ENCODE results near the gene HMGCL.
"Not testable (repeated sequence)": the region's sequence is repeated elsewhere in the genome, so short reads cannot be mapped to it uniquely, and the experiment has no call there.

The HMGCL gene

DNA sequence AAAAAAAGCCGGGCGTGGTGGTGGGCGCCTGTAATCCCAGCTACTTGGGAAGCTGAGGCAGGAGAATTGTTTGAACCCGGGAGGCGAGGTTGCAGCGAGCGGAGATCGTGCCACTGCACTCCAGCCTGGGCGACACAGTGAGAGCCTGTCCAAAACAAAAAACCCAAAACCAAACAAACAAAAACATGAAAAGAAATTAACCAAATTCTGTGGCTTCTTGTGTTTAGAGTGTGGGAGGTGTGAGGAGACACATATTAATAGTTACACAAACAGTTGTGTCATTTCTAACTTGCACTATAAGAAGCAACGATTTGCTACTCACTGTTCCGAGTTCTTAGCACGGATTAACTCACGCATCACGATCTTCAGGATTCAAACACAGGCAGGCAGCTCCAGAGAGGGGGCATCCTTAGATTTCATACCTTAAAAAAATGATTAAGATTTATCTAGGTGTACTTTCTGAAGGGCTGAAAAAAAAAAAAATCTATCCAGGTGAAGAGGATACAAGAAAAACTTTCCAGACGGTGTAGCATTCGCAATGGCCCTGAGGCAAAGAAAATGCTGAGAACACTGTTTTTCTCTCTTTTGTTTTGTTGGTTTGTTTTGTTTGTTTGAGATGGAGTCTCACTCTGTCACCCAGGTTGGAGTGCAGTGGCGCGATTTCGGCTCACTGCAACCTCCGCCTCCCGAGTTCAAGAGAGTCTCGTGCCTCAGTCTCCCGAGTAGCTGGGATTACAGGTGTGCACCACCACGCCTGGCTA lies 713 bp upstream of the HMGCL start:
- peak; percentile 28 for DNase-seq

DNA sequence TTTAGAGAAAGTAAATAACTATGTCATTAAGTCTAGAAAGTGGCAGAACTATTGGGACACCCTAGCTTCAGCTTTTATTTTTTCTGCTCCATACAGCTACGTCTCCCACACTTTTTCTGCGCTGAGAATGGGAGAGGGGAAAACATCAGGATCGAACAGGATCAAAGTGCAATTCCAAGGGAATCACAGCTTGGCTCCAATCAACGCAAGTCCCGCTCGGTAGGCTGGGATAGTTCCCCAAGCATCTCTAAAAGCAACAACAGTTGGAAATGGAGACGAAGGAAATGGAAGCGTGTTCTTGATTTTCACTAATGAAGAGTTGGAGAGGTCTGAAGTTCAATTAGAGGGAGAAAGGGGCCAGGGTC lies 536 bp downstream of the HMGCL start:
- no peak for DNase-seq

DNA sequence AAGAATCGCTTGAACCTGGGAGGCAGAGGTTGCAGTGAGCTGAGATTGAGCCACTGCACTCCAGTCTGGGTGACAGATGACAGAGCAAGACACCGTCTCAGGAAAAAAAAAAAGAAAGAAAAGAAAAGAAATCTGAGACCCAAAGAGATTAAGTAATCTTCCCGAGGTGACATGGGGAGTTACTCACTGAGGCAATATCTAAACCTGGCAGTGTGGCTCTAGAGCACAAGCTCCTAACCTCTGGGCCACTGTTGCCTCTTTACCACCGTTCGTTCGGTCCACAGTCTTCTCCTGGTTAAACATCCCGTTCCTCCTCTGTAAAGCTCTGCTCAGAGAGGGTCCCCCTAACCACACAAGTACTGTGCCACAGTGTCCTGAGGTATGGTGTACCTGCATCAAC lies 1.5 kb downstream of the HMGCL start:
- DNase-seq: no peak

DNA sequence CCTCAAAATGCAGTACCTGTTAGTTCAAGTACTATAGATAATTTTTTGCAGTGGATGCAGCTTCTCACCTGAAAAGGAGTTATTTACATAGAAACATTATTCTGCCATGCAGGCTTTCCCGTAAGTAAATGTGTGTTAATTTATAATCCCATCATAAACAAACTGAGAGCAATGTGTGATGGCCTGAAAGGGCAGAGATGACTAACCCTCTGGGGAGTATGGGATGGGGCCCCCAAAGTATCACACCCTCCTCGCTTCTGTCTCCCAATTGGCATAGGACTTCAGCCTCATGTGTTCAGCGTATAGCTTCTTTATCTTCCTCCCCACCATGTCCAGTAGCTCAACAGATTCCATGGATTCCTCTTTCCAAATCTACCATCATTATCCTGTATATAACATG lies 7.6 kb downstream of the HMGCL start:
- no peak for DNase-seq

DNA sequence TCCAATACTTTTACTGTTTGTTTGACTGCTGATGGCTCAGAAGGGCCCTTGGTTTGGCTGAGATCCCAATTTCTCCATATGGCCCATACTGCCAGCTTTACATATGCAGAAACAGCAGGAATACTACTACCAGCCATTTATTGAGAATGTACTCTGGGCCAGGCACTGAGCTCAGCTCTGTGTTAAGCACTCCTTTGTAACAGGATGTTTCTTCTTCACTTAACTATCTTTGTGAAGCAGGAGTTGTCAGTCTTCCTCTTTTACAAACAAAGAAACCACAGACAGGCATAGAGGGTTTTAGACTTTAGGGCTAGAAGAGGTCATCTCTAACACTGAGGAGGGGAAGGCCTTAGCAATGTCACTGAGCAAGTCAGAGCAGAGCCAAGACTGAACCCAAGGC lies 8.3 kb downstream of the HMGCL start:
- DNase-seq: no peak

DNA sequence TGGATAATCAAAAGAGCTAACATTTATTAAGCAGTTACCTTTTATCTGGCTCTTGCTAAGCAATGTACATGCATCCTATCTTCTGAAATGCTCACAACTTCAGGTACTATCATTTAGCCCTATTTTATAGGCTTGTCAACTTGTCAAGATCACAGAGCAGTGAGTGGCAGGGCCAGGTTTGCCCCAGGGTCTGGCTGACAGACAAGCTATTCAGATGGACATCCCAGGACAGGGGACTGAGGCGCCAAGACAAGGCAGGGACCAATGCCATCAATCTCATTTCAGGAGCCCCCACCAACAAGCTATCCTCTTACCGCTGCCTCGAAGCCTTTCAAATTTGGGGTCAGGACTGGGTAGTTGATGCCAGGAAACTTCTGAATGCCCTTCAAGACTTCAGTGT lies 8.9 kb downstream of the HMGCL start:
- no peak for DNase-seq

DNA sequence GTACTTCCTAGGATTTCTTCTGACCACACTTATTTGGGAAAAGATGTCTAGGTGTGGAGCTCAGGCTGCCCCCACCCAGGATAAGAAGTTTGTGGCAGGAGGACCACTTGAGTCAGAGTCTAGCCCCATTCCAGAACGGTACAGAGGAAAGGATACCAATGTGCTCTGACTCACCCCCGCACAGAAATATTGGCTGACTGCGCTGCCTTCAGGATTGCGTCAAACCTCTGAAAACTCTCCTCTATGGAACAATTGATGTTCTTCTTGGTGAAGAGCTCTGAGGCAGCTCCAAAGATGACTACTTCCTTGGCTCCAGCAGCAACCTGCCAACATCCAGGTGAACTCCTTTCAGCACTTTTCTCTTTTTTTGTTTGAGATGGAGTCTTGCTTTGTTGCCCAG lies 11.2 kb downstream of the HMGCL start:
- DNase-seq: no peak

DNA sequence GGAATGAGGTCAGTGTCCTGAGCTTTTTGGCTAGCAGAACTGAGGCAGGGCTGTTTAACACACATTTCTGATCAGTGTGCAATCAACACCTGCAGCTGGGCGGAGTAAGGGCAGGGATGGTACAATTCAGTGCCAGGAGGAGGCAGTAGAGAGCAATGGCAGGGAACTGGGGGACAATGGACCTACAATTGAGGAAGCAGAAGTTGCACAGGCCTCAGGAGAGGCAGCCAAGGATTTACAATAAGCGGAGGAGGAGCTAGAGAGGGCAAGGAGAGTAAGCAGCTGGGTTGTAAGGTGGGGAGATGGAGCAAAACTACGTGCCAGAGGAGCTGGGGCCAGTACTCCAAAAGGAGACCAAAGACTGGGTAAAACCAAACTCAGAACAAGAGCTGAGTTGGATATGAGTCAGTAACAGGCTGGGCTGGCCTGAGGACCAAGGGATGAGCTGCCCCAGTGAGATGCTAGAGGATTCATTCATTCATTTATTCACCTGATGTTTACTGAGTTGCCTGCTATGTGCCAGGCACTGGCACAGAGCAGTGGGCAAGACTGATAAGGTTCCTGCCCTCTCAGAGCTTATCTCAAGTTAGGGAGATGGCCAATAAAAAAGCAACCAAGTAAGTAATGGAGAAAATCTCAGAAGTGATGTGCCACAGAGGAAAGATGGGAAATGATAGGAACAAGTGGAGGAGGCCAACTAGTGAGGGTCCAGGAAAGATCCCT lies 14.2 kb downstream of the HMGCL start:
- peak; percentile 70 for DNase-seq

DNA sequence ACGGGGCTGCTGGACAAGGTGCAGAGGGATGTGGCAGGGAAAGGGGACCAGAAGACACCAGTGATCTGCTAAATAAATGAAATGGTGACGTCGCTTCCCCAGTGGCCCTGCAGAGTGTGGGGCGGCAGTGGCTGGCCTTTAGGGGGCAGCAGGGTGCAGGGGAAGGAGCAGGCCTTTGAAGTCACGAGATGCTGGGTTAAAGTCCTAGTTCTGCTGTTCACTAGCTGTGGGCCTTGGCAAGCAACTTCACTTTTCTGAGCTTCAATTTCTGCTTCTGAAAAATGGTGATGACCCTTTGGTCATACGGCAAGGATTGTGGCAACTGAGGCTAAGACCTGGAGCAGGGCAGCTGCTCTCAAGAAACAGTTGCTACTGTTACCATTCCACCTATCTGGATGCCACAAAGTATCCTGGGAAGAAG lies 15.5 kb downstream of the HMGCL start:
- peak; percentile 88 for DNase-seq

DNA sequence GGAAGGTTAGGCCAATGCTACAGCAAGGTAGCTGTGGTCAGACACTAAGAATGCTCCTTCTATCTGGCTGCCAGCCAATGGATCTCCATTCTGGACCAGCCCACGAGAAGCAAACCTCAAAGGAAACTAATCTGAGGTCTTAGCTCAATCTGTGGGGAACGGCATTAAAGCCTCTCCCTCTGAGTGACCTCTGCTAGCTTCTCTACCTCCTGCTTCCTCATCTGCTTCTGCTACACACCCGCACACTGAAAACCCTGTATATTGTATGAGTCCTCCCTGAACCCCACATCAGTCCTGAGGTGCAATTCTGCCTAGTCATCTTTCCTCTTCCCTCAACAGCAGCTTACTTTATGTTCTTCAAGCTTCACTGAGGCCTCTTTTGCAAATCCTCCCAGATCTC lies 17.8 kb downstream of the HMGCL start:
- no peak for DNase-seq

DNA sequence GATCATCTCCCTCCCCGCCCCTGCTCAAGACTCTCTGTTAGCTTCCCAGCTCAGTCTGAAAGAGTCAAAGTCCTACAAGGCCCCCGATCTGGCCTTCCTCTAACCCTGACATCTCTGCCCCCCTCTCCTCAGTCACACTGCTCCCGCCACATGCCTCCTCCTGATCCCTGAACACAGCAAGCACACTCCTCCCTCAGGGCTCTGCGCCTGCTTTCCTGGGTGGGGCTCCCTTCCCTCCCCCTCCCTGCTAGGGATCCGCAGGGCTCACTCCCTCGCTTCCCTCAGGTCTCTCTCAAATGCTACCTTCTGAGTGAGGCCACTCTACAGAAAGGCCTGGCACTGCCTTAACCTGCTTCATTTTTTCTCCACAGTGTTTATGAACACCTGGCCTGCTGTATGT lies 18.9 kb downstream of the HMGCL start:
- DNase-seq: no peak

DNA sequence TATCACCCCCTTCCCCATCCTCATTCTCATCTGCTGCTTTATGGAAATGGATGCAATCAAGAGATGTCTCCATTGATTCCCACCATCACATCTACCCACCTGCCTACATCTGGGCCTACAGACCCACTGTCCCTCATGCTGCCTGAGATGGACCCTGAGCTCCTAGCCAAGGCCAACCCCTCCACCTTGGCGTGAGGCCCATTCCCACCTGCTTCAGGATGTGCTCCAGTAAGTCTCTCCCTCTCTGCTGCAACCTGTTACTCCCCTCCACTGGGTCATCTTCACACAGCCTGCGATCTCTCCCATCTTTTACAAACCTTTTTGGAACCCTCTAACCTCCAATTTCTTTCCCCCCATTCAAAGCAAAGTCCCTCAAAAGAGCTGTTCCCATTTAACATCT lies 20.2 kb downstream of the HMGCL start:
- no peak for DNase-seq

DNA sequence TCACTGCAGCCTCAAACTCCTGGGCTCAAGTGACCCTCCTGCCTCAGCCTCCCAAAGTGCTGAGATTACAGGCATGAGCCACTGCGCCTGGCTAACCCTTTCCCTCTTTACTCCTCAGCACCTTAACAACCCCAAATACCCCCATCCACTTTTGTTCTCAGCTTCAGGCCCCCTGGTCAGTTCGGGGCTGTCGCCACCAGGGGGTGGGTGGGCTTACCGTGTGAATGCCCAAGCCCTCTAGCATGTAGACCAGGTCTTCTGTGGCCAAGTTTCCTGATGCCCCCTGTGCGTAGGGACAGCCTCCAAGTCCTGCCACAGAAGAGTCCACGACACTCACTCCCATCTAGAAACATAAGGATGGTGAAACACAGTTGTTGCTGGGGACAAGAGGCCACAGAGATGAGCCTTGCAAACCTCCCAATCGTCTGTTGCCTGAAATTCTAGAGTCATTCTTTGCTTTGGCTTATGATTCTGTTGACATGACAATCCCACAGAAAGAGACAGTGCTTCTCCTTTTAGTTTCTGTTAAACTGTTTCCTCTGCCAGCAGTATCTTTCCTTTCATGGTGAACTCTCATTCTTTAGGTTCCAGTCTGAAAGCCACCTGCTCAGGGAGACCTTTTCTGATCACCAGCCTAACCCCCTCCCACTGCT lies 20.9 kb downstream of the HMGCL start:
- DNase-seq: no peak

DNA sequence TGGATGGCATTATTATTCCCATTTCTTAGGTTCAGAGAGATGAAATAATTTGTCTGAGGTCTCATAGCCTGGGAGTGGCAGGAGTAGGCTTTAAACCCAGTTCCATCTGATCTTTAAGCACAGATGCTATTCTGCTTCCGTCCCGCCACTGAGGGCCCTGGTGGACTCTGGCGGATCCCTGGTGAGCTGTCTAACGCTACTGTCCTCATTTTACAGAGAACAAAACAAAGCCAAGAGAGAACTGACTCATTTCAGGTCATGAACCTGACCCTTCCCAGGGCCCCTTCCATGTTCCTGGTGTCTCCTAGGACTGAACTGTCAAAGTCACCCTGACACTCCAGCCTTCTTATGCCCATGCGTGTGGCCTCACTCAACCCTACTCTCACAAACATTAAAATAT lies 21.6 kb downstream of the HMGCL start:
- no peak for DNase-seq

DNA sequence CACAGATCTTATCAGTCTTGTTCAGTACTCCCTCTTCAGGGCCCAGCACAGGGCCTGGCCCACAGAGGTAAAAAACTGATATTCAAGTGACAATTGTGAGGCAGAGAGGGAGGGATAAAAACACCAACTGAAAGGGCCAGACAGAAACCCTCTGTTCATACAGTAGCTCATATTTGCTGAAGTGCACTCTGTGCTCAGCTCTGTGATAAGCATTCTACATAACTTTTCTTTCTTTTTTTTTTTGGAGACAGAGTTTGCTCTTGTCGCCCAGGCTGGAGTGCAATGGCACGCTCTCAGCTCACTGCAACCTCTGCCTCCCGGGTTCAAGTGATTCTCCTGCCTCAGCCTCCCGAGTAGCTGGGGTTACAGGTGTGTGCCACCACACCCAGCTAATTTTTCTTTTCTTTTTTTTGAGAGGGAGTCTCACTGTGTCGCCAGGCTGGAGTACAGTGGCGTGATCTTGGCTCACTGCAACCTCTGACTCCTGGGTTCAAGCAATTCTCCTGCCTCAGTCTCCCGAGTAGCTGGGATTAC lies 22.4 kb downstream of the HMGCL start:
- not testable (repeated sequence) for DNase-seq

DNA sequence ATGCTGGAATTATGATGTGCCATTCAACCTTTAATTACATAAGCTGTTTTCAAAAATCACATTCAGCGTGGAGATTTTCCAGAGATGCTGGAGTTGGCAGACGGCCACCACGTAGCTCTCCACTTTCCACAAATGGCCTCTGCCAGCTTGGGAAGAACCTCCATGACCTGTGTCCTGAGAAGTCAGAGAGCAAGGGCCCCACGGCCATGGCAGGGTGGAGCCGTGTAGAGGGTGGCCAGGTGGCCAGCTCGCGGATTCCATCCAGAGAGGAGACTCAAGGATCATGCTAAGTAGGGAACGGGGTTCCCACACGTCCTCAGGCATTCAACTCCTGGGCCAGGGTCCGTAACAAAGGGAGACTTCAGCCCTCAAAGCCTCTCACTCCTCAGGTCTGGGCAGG lies 23.4 kb downstream of the HMGCL start:
- no peak for DNase-seq

DNA sequence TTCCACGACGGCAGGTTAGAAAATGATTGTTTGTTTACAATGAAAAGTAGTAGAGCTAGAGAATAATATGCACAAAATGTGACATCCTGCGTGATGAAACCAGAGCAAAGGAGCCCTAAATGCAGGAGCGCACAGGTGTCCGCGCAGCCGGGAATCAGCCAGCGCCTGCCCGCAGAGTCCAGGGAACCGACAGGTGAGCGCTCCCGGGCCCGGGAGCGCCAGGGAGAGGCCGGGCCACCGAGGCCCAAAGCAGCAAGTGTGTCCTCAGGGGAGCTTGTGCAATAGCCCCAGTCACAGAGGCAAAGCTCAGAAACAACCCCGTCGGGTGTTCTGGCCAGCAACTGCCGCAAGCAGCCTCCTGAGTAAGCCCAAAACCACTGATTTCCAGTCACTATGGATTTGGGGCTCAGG lies 23.9 kb downstream of the HMGCL start:
- no peak for DNase-seq

DNA sequence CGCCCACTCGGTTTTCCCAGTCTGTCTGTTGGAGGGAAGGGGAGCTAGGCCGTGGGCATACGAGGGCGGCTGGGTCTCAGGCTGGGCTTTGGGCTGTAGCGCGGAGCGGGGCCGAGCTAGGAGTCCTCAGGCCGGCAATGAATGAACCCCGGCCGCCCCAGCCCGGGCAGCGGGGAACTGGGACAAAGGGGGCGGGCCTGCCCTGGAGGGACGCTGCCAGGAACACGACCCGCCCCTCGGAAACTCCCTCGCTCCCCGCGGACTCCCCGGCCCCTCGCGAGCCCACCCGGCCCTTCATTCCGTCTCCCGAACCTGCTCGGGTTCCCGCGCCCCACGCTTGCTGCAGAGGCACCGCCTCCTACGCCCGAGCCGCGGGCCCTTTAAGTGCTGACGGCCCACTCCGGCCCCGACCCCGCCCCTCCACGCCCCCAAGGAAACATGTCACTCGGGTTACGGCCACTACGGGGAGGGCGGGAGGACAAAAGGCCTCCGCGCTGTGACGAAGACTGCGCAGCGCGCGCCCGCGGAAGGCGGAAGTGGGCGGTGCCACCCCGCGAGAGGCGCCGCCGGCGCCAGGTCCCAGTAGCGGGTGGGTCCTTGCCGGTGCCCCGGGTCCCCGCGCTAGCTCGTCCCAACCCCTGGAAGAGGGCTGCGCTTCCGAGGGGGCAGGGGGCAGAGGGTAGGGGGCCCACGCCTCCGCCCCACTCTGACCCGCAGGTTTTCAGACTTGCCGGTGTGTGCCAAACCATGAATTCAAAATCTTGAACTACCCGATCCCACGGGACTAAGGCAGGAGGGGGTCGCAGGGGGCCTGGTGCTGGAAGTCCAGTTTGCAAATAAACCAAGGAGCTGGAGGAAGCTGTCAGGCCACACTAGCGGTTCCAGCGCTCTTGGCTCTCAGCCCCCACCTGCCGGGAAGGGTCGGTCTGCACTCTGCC lies 24.6 kb downstream of the HMGCL start, which contains the start of gene GALE:
GALE (minus strand) TSS at position 355 of the 938 bp plus-strand sequence. CDS start 1,747 bp downstream, outside the sequence.
- peak; percentile 97 for DNase-seq

DNA sequence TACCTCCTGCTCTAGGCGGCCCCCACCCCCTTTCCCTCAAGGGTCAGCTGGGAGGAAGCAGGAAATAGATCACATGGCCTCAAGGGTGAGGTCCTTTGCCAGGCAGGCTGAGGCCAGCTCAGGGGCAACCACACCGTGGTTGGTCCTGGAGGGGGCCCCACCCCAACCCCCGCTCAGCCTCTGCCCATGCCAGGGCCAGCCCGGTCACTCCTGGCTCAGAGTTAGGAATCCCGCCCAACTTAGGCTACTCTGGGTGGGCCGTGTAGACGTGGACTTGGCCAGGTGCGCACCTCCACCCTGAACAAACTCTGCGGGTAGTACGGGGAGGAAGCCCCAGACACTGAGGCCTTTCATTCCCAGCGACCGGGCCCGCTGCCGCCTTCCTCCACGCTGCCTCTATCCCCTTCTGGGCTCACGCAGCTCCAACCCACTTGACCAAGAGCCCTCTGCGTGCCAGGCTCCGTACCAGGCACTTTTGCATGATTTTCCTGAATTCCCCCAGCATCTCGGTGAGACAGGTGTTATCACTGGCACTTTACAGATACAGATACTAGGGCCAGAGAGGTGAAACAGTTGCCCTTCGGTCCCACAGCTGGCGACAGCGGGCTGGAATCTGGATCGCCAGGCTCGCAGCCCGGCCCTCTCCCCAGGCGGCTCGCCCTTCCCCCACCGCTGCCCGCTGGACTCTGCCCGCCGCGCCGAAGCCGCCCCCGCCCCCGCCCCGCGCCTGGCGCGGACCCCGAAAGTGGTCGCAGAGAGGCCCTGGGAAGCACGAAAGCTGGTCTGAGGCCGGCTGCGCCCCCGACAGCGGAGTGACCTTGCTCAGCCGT lies 25.4 kb downstream of the HMGCL start:
- peak; percentile 43 for DNase-seq

DNA sequence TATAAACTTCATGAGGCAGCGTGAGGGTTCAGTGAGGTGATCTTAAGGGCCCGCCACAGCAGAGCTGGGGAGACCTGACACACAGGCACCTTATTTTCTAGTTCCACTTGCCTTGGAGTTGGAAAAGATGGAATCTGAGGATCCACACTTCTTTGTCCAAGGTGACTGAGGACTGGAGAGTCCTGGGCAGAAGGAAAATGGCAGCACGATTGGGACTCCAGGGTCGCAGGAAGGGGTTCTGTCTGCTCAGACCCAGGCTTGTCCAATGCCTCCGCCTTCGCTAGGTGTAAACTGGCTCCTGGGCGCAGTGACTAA lies 26.0 kb downstream of the HMGCL start:
- DNase-seq: no peak

DNA sequence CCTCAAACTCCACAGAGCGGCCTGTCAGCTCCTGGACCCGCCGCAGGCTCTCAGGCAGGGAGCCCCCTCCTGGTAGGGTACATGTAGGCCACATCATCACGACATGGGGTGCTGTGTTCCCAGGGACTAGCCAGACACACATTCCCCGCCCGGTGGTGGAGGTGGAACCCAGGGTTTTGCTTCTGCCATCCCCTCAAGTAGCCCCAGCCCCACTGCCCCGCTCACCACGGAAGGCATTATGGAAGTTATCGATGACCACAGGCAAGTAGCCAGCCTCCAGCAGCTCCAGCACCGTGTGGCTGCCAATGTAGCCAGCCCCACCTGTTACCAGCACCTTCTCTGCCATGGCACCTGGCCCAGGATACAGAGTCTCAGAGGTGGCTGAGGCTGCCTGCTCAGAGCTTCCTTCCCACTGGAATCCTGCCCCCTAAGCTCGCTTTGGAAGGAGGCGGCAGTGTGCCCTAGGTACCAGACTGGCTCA lies 26.5 kb downstream of the HMGCL start:
- DNase-seq: no peak
